NCI-H2227 treated with DMSO at 0.1 percent for 48 hours (cell line): ENCODE data around the gene MRAS.
"Not testable (repeated sequence)": the region's sequence is repeated elsewhere in the genome, so short reads cannot be mapped to it uniquely, and the experiment has no call there.

Experiments
- DNase-seq: peaks from one replicate; lab custom pipeline; 2025; lab: John Stamatoyannopoulos, UW

The MRAS gene

GRCh38 chr3:138445654-138446053 lies 97.3 kb downstream of the MRAS start:
- DNase-seq, result no peak

- DNase-seq, result no peak
Observed at GRCh38 chr3:138448631-138449030, 100.3 kb downstream of the MRAS start.

GRCh38 chr3:138449490-138449889 lies 101.1 kb downstream of the MRAS start:
- DNase-seq, result no peak

DNA sequence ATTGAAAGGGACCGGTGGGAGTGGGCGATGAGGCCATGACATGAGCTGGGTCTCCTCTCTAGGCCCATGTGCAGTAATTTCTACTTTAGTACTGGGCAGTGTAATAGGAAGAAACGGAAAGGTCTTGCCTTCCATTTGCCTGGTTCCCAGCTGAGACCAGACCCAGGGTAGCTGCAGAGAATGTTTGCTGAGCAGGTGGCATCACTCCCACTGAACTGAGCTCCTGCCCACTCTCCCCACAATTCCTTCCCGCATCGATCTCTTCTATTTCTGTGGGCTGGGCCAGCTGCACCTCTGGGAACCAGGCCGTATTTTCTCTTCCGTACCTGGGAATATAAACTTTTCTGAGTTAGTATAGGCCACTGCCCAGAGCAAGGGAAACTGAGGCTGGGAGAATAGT lies 101.8 kb downstream of the MRAS start:
- DNase-seq, result no peak

- no peak for DNase-seq
Observed at GRCh38 chr3:138450704-138451424, 102.5 kb downstream of the MRAS start.

GRCh38 chr3:138451595-138452162 lies 103.3 kb downstream of the MRAS start:
- no peak for DNase-seq

- no peak for DNase-seq
Observed at GRCh38 chr3:138452436-138452835, 104.1 kb downstream of the MRAS start.

DNA sequence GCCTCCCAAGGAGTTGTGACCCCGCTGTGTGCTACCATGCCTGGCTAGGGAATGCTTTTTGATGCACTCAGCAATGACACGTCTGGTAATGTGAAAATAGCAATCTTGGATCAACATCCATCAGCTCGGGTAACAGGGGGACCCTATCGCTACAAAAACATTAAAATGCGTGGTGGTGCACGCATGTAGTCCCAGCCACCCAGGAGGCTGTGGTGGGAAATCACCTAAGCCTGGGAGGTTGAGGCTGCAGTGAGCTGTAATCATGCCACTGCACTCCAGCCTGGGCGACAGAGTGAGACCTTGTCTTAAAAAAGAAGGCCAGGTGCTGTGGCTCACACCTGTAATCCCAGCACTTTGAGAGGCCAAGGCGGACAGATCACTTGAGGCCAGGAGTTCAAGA lies 105.6 kb downstream of the MRAS start:
- DNase-seq, result not testable (repeated sequence)
